Fibroblast of skin of abdomen (primary cell): ENCODE data around the gene ZDHHC24.

ENCODE experiments used
- DNase-seq: peaks from one replicate; pipeline ENCODE4 v3.0.0-alpha.2; 2013

ZDHHC24 gene

GRCh38 chr11:66494935-66495334 lies 50.9 kb downstream of the ZDHHC24 start:
- DNase-seq = no peak

GRCh38 chr11:66494458-66494857 lies 51.4 kb downstream of the ZDHHC24 start:
- no peak for DNase-seq

- no peak for DNase-seq
These were observed 52.7 kb downstream of the ZDHHC24 start for GRCh38 chr11:66493130-66493529.

DNA sequence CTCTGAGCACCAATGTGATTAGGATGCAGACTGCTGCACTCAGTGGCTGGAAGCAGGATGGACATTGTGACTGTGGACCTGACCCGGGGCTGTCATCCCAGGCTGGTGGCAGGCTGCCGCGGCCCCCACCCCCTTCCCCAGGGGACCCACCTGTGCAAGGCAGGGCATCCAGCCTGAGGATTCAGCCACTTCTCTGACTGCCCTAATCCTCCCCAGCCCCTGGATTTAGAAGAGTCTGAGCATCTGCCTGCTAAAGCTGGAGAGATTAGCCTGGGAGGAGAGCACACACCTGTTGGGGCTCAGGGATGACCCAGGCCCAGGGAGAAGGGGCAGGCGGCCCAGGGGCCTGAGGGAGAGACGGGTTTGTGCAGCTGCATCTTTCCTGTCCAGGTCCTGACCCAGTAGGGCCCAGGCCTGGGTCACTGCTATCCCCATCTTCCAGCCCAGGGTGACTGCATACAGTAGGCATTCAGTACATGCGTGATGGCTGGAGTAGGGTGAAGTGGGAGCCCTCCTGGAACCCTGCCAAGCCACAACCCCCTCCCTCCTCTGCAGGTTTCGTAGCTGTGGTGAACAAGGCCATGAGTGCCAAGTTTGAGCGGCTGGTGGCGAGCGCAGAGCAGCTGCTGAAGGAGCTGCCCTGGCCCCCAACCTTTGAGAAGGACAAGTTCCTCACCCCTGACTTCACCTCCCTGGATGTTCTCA lies 53.5 kb downstream of the ZDHHC24 start:
- no peak for DNase-seq

DNA sequence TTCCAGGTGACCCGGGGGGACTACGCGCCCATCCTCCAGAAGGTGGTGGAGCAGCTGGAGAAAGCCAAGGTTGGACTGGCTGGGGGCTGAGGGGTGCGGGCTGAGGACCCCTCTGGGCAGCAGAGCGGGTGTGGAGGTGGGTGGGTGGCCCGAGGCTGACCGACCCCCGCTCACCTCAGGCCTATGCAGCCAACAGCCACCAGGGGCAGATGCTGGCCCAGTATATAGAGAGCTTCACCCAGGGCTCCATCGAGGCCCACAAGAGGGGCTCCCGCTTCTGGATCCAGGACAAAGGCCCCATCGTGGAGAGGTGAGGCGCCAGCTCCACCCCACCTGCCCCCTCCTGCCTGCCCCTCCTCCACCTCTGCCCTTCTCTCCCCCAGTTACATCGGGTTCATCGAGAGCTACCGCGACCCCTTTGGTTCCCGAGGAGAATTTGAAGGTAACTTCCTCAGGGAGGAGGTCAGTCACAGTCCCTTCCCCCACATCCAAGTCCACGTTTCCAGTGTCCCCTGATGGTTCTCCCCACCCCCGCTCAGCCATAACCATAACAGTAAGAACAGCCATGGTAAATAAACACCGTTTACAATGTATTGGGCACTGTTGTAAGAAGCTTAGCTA lies 54.4 kb downstream of the ZDHHC24 start:
- no peak for DNase-seq

- no peak for DNase-seq
These were observed 56.2 kb downstream of the ZDHHC24 start for GRCh38 chr11:66489636-66490035.

GRCh38 chr11:66488957-66489356 lies 56.9 kb downstream of the ZDHHC24 start:
- no peak for DNase-seq

- DNase-seq = no peak
These were observed 61.0 kb downstream of the ZDHHC24 start for GRCh38 chr11:66484806-66485380.

DNA sequence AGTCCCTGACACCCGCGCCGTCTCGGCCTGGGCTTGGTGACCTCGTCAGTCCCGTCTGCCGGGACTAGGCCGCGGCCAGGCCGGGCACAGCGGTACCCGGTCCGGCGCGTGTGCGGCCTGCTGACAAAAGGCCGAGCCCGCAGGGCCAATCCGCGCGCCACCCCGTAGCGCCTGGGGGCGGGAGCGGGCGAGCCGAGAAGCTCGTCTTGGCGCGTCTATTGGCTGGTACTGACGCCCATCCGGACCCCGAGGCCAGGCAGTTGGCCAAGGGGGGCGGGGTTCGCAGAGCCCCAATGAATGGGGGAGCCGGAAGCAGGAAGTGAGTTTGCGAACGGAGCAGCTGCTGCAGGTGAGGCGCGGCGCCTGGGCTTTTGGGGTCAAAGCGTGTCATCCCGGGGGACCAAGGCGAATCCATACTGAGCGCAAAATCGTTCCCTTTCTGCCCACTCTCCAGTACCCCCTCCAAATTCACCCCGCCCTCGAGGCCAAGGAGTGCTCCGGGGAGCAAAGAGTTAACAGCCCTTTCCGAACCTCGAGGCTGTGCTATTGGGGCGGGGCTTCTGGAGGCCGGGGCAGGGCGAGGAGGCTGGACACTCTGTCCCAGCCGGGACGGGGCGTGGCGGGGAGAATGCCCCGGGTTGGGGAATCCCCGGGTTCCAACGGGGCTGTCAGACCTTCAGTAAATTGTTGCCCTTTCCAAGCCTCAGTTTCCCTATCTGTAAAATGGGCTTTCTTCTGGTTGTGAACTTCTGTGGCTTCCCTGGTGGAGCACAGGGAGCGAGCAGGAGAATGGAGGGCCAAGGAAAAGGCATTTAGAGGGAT lies 65.5 kb downstream of the ZDHHC24 start, which contains the start of gene DPP3:
TSS of gene DPP3 (plus strand) at position 318 of the 822 bp plus-strand sequence. CDS start 1,767 bp downstream, outside the sequence.
- DNase-seq = peak; percentile 96

DNA sequence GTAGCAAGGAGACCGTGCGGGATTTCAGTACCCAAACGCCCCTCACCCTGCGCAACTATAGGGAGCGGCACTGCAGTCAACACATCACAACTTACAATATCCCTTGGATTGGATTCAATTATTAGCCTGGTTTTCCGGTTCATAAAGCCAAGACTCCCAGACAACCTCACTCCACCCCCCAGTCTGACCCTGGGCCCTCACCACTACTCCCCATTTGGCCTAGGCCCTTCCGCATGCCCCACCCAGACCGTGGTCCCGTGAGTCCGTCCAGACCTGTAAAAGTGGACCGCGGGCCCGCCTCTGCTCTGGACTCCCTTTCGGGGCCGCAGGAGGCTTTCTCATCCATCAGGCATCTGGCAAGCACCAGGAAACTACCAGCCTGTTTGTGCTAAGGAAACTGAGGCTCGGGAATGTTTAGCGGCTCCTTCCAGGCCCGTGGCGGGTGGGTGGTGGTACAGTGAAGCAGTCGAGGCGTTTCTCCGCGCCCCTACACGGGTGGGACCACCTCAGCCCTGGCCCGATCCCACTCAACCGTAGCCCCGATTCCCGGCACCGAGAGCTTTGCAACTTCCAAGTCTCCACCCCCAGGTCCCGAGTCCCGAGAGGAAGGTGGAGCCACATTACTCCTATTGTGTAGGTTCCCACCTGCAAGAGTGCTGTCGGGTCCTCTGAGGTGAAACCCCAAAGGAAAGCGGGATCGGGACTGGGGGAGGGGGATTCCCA lies 66.3 kb downstream of the ZDHHC24 start:
- DNase-seq = peak; percentile 31

GRCh38 chr11:66478729-66479393 lies 67.0 kb downstream of the ZDHHC24 start:
- DNase-seq = no peak

DNA sequence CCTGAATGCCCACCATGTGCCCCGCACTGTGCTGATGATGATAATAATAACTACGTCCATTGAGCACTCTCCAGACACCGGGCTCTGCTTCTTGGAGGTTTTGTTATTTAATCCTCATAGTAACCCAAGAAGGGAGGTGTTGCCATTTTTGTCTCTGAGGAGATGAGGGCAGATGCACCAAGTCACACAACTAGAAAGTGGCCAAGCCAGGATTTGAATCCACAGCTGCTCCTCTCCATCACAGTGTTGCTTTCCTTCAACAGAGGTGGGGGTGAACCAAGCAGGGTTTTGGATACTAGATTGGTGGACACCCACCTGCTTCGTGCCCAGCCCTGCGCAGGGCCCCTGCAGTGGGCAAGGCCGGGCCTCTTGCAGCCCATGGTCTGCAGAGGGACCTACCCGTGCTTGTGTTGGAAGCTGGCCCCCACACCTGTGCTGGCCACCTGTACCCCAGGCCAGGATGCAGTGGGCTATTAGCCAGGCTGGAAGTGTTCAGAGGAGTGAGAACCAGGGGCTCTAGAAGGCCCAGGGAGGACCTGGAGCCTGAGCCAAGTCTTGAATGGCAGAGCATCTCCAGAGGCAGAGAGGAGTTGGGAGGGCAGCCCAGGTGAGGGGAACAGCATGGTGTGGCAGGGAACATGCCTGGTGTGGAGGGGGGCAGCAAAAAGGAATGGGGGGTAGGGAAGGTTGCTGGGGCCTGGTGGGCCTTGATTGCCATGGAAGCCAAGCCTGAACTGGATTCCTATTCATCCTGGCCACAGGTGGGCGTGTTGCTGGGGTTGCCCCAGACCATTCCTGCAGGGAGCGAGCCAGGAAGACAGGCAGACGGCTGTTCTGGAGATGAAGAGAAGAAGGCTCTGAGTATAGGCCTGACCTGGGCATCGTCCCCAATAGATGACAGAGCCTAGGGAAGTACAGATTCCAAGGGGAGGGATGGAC lies 68.3 kb downstream of the ZDHHC24 start:
- no peak for DNase-seq

- DNase-seq = no peak
These were observed 69.0 kb downstream of the ZDHHC24 start for GRCh38 chr11:66476841-66477251.

- DNase-seq = no peak
These were observed 69.5 kb downstream of the ZDHHC24 start for GRCh38 chr11:66476173-66476840.

DNA sequence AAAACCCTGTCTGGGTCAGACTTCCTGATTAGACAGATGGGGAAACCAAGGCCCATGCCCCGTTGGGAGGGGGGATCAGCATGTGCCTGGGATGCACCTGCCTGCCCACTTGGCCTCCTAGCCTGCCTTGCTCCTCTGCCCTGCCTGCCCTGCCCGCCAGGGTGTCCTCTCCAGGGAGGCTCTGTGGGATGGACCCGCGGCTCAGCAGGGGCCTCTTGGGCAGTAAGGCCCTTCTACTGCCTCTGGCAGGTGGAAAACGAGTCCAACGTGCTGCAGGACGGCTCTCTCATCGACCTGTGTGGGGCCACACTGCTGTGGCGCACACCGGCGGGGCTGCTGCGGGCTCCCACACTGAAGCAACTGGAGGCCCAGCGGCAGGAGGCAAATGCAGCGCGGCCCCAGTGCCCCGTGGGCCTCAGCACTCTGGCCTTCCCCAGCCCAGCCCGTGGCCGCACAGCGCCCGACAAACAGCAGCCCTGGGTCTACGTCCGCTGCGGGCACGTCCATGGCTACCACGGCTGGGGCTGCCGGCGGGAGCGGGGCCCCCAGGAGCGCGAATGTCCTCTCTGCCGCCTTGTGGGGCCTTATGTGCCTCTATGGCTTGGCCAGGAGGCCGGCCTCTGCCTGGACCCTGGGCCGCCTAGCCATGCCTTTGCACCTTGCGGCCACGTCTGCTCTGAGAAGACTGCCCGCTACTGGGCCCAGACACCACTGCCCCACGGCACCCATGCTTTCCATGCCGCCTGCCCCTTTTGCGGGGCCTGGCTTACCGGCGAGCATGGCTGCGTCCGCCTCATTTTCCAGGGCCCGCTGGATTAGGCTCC lies 70.3 kb downstream of the ZDHHC24 start:
- DNase-seq = no peak

- DNase-seq = no peak
These were observed 72.0 kb downstream of the ZDHHC24 start for GRCh38 chr11:66473608-66474515.

- no peak for DNase-seq
These were observed 72.7 kb downstream of the ZDHHC24 start for GRCh38 chr11:66473167-66473566.

GRCh38 chr11:66472054-66472453 lies 73.8 kb downstream of the ZDHHC24 start:
- DNase-seq = no peak
